ENCODE data around the gene ST3GAL5. TPM values are rescaled to one million over a fixed set of nuclear protein-coding genes. Genes with fewer than 3 reads are reported as not detected.
A peak's percentile ranks its signal among the peaks of the same experiment; 100 is the strongest.

ST3GAL5 gene
- total RNA-seq, 2 experiments from 2014 or later = 7.4 to 11.3 TPM

DNA sequence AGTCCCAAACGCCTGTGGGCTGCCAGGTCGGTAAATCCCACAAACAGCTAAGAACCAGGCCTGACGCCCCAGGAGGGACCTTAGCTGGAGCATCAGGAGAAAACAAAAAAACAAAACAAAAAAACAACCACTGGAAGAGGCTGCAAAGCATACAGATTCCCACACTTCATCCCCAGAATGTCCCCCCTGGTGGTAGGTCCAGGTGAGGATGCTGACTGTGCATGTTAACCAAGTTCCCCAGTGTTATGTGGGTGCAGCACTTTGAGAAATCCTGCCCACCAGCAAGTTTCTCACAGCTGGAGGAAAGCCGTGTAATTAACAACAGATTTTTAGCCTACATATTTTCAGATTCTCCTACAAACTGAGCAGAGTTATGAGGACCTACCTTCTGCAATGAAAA is 15.1 kb downstream of the ST3GAL5 start:
- ChIA-PET CTCF (ENCODE audit: unreplicated experiment) (no interaction called here), POLR2A (no interaction called here)
- intact Hi-C loops (cut with micrococcal nuclease; ENCODE audit: unreplicated experiment) = no loop called here
- Histone ChIP-seq H3K4me3 (ENCODE audit: low read depth, low read length, poor library complexity, severe bottlenecking) (no peak overlapping the region), H3K4me2 (ENCODE audit: low read length) (no peak overlapping the region), H3K27ac (ENCODE audit: low read depth, low read length, poor library complexity, severe bottlenecking) (no peak overlapping the region), H3K36me3 (ENCODE audit: insufficient read depth, low read length) (no peaks in the 10 kb centered on the region), H2AFZ (ENCODE audit: low read length) (no peak overlapping the region), H3K9me2 (ENCODE audit: insufficient read depth, low read length) (no peaks in the 10 kb centered on the region), H4K20me1 (ENCODE audit: insufficient read depth, low read length) (no peaks in the 10 kb centered on the region), H3K79me2 (ENCODE audit: insufficient read depth, low read depth, low read length) (no peaks in the 10 kb centered on the region), H3K9me3 (ENCODE audit: low read length) (no peaks in the 10 kb centered on the region), H3K4me1 (ENCODE audit: insufficient read depth, low read length, poor library complexity, severe bottlenecking) (no peaks in the 10 kb centered on the region)
- no TSS peak for BruUV-seq (replicated peaks)
- DNase-seq (ENCODE audit: low spot score) = no peak
- TF ChIP-seq EZH2phosphoT487 (IDR thresholded peaks at IDR 0.05; ENCODE audit: borderline replicate concordance, low read depth, low read length) = no peak
- TF ChIP-seq, protein P1, sequence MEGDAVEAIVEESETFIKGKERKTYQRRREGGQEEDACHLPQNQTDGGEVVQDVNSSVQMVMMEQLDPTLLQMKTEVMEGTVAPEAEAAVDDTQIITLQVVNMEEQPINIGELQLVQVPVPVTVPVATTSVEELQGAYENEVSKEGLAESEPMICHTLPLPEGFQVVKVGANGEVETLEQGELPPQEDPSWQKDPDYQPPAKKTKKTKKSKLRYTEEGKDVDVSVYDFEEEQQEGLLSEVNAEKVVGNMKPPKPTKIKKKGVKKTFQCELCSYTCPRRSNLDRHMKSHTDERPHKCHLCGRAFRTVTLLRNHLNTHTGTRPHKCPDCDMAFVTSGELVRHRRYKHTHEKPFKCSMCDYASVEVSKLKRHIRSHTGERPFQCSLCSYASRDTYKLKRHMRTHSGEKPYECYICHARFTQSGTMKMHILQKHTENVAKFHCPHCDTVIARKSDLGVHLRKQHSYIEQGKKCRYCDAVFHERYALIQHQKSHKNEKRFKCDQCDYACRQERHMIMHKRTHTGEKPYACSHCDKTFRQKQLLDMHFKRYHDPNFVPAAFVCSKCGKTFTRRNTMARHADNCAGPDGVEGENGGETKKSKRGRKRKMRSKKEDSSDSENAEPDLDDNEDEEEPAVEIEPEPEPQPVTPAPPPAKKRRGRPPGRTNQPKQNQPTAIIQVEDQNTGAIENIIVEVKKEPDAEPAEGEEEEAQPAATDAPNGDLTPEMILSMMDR (conservative IDR thresholded peaks at IDR 0.05; ENCODE audit: low read length) = peak; percentile 40; the same call in 1 of the 2 replicates

DNA sequence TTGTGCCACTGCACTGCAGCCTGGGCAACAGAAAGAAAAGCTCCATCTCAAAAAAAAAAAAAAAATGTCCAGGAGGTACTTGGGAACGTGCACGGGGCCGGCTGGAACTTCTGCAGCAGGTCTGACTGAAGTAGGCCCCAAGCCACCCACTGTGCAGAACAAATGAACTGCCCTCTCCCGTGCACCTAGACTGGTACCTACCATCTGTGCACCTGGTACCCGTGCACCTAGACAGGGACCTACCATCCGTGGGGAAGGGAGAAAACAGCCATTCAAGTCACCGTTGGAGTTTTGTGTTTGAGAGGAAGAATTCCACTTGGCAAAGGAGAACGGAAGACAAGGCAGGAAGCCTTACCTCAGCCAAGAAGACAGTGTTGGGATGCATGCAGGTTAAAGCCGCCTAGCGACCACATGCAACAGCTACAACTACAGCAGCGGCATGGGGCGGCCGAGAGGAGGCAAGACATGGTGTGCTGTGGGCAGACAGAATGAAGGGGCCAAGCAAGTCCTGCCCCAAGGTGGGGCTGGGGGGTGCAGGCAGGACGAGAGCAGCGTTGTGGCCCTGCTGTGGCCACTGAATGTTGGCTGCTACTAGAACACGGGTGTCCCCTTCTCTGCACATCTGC is 16.1 kb downstream of the ST3GAL5 start:
- H3K79me2 ChIP-seq (ENCODE audit: insufficient read depth, low read depth, low read length) = no peaks in the 10 kb centered on the region
- DNase-seq (ENCODE audit: low spot score) = no peak
- no peaks in the 10 kb centered on the region for H3K36me3 ChIP-seq (ENCODE audit: insufficient read depth, low read length)
- no peaks in the 10 kb centered on the region for H3K9me3 ChIP-seq (ENCODE audit: low read length)
- H2AFZ ChIP-seq (ENCODE audit: low read length) = no peak overlapping the region
- no peak overlapping the region for H3K4me3 ChIP-seq (ENCODE audit: low read depth, low read length, poor library complexity, severe bottlenecking)
- H4K20me1 ChIP-seq (ENCODE audit: insufficient read depth, low read length) = no peaks in the 10 kb centered on the region
- ChIA-PET CTCF (ENCODE audit: unreplicated experiment) (no interaction called here), POLR2A (no interaction called here)
- no peaks in the 10 kb centered on the region for H3K9me2 ChIP-seq (ENCODE audit: insufficient read depth, low read length)
- H3K4me2 ChIP-seq (ENCODE audit: low read length) = no peak overlapping the region
- H3K4me1 ChIP-seq (ENCODE audit: insufficient read depth, low read length, poor library complexity, severe bottlenecking) = no peaks in the 10 kb centered on the region
- intact Hi-C loops (cut with micrococcal nuclease; ENCODE audit: unreplicated experiment) = no loop called here
- TF ChIP-seq, protein P1 (conservative IDR thresholded peaks at IDR 0.05; ENCODE audit: low read length) = no peak
- TF ChIP-seq EZH2phosphoT487 (IDR thresholded peaks at IDR 0.05; ENCODE audit: borderline replicate concordance, low read depth, low read length) = no peak
- no peak overlapping the region for H3K27ac ChIP-seq (ENCODE audit: low read depth, low read length, poor library complexity, severe bottlenecking)
- no TSS peak for BruUV-seq (replicated peaks)

DNA sequence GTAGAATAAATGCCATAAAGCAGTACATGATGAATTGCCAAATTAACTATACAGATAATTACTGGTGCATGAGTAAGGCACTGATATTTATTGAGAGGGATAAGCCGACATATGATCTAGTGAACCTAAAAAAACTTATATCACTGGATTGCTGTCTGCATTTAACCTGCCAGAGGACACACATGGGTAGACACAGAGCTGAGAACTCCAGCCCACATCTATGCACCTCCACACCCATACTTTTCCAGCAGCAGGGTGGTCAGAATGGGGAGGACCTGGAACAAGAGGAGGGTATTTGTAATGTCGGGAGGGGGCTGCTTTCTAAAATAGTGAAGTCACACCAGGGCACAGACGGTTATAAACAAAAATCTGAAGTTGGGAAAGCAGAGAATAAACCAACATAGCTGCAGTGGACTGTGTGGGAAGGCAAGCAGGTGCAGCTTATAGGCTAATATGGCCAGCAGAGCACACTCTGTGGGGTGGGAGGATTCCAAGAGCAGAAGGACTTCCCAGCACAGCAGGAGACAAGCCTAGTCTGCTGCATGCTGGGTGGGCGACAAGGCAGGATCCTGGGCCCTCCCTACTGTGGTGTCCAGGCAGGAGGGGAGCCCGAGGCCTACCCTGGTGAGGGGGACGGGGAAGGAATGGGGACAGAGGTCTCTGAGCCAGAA is 17.2 kb downstream of the ST3GAL5 start:
- no peaks in the 10 kb centered on the region for H3K4me1 ChIP-seq (ENCODE audit: insufficient read depth, low read length, poor library complexity, severe bottlenecking)
- H3K79me2 ChIP-seq (ENCODE audit: insufficient read depth, low read depth, low read length) = no peaks in the 10 kb centered on the region
- no peaks in the 10 kb centered on the region for H3K36me3 ChIP-seq (ENCODE audit: insufficient read depth, low read length)
- no peak for TF ChIP-seq EZH2phosphoT487 (IDR thresholded peaks at IDR 0.05; ENCODE audit: borderline replicate concordance, low read depth, low read length)
- TF ChIP-seq, protein P1 (conservative IDR thresholded peaks at IDR 0.05; ENCODE audit: low read length) = no peak
- ChIA-PET POLR2A (no interaction called here), CTCF (ENCODE audit: unreplicated experiment) (no interaction called here)
- no peak overlapping the region for H3K4me2 ChIP-seq (ENCODE audit: low read length)
- intact Hi-C loops (cut with micrococcal nuclease; ENCODE audit: unreplicated experiment) = no loop called here
- BruUV-seq (replicated peaks) = no TSS peak
- no peaks in the 10 kb centered on the region for H4K20me1 ChIP-seq (ENCODE audit: insufficient read depth, low read length)
- H3K4me3 ChIP-seq (ENCODE audit: low read depth, low read length, poor library complexity, severe bottlenecking) = no peak overlapping the region
- H3K9me2 ChIP-seq (ENCODE audit: insufficient read depth, low read length) = no peaks in the 10 kb centered on the region
- H2AFZ ChIP-seq (ENCODE audit: low read length) = no peak overlapping the region
- H3K27ac ChIP-seq (ENCODE audit: low read depth, low read length, poor library complexity, severe bottlenecking) = no peak overlapping the region
- no peak for DNase-seq (ENCODE audit: low spot score)
- no peaks in the 10 kb centered on the region for H3K9me3 ChIP-seq (ENCODE audit: low read length)

All from OCI-LY7 (cell line).